Right lung (tissue), 5 donors: Measurements from ENCODE around the gene MAP3K5. TPM values are rescaled to one million over a fixed set of nuclear protein-coding genes. Genes with fewer than 3 reads are reported as not detected.

Experiments
- DNase-seq, 2 donors: peaks; one replicate each; pipeline ENCODE4 v3.0.0-alpha.2; 2013
- polyA plus RNA-seq, 5 donors: library from polyadenylated mRNA; unstranded; fragments of 120-200 nt; gene quantifications; one replicate each; pipeline versions ENCODE4 v1.2.1 to v1.2.3, GENCODE V29; 2013; ENCODE audit warnings: inconsistent platforms in 1 of 5, low replicate concordance in 1 of 5; ENCODE audit not compliant: insufficient read length in 5 of 5, insufficient read depth in 1 of 5

The MAP3K5 gene
- polyA plus RNA-seq, 5 donors, result 6.0 to 7.4 (median 7.0) TPM

GRCh38 chr6:136546331-136546730, 245.9 kb downstream of the MAP3K5 start:
- DNase-seq, result no peak

GRCh38 chr6:136544326-136544725, 248.0 kb downstream of the MAP3K5 start:
- no peak for DNase-seq

GRCh38 chr6:136541395-136541794, 250.9 kb downstream of the MAP3K5 start:
- no peak for DNase-seq

- no peak for DNase-seq
Measured at GRCh38 chr6:136539967-136540652, 252.2 kb downstream of the MAP3K5 start.

GRCh38 chr6:136538836-136539235, 253.4 kb downstream of the MAP3K5 start:
- no peak for DNase-seq

GRCh38 chr6:136535880-136536650, 256.2 kb downstream of the MAP3K5 start:
- no peak for DNase-seq

GRCh38 chr6:136535017-136535765, 257.1 kb downstream of the MAP3K5 start:
- DNase-seq, result no peak

GRCh38 chr6:136534268-136534667, 258.0 kb downstream of the MAP3K5 start:
- DNase-seq, result no peak

- no peak for DNase-seq
Measured at GRCh38 chr6:136533487-136533886, 258.8 kb downstream of the MAP3K5 start.

GRCh38 chr6:136532030-136532429, 260.2 kb downstream of the MAP3K5 start:
- no peak for DNase-seq

GRCh38 chr6:136529710-136530109, 262.6 kb downstream of the MAP3K5 start:
- no peak for DNase-seq

GRCh38 chr6:136528477-136528876, 263.8 kb downstream of the MAP3K5 start:
- no peak for DNase-seq

- DNase-seq, result no peak
Measured at GRCh38 chr6:136527831-136528230, 264.4 kb downstream of the MAP3K5 start.

GRCh38 chr6:136526937-136527336, 265.3 kb downstream of the MAP3K5 start:
- no peak for DNase-seq

GRCh38 chr6:136526196-136526930, 265.9 kb downstream of the MAP3K5 start:
- DNase-seq, result peak in 1 of 2 donors; percentile 28

GRCh38 chr6:136525586-136526195, 266.6 kb downstream of the MAP3K5 start:
- DNase-seq, result no peak

GRCh38 chr6:136524936-136525413, 267.3 kb downstream of the MAP3K5 start:
- DNase-seq, result no peak

GRCh38 chr6:136524339-136524935, 267.8 kb downstream of the MAP3K5 start:
- no peak for DNase-seq

- DNase-seq, result no peak
Measured at GRCh38 chr6:136523196-136523595, 269.1 kb downstream of the MAP3K5 start.

- DNase-seq, result no peak
Measured at GRCh38 chr6:136522636-136523035, 269.6 kb downstream of the MAP3K5 start.

GRCh38 chr6:136521911-136522310, 270.4 kb downstream of the MAP3K5 start:
- DNase-seq, result no peak
